Neural cell (in vitro differentiated cells): ENCODE data around the gene ROM1. TPM values are rescaled to one million over a fixed set of nuclear protein-coding genes. Genes with fewer than 3 reads are reported as not detected.

Experiments
- H2AFZ ChIP-seq: fragments of 200-600, 300-800 bp; sonication (generic), shearing (Covaris generic); 2 replicates; pipeline ENCODE4 v1.6.0; 2014; ENCODE audit warnings: low read depth, mild to moderate bottlenecking, antibody characterized with exemption, low read length, moderate library complexity
- H3F3A ChIP-seq: fragments of 200-600 bp; shearing (Covaris generic); 2 replicates; pipeline ENCODE4 v1.6.1; 2016; ENCODE audit warnings: mild to moderate bottlenecking, moderate library complexity, mixed read lengths, antibody characterized with exemption, low read length; ENCODE audit not compliant: insufficient read depth, poor library complexity, severe bottlenecking
- H3K27ac ChIP-seq: fragments of 200-600, 300-800 bp; sonication (generic), shearing (Covaris generic); 2 replicates; pipeline ENCODE4 v1.5.1; 2014; ENCODE audit warnings: mild to moderate bottlenecking, low read length, moderate library complexity
- H3K27me3 ChIP-seq: fragments of 300-800, 200-600 bp; sonication (generic), shearing (Covaris generic); 2 replicates; pipeline ENCODE4 v1.6.0; 2014; ENCODE audit warnings: mild to moderate bottlenecking, low read depth, low read length, moderate library complexity; ENCODE audit not compliant: insufficient read depth
- H3K36me3 ChIP-seq: fragments of 300-800, 200-600 bp; sonication (generic), shearing (Covaris generic); 2 replicates; pipeline ENCODE4 v1.5.1; 2014; ENCODE audit warnings: mild to moderate bottlenecking, antibody characterized with exemption, low read length, moderate library complexity; ENCODE audit not compliant: insufficient read depth
- H3K4me2 ChIP-seq: fragments of 300-800, 200-600 bp; sonication (generic), shearing (Covaris generic); 2 replicates; pipeline ENCODE4 v1.6.0; 2014; ENCODE audit warnings: mild to moderate bottlenecking, low read length
- H3K4me3 ChIP-seq: fragments of 300-800, 200-600 bp; sonication (generic), shearing (Covaris generic); 2 replicates; pipeline ENCODE4 v1.5.1; 2014; ENCODE audit warnings: mild to moderate bottlenecking, low read length, moderate library complexity
- H3K79me2 ChIP-seq: fragments of 200-600 bp; shearing (Covaris generic); replicated peaks from 2 replicates; pipeline ENCODE4 v1.6.0; 2014; ENCODE audit warnings: mild to moderate bottlenecking, low read length, moderate library complexity; ENCODE audit not compliant: insufficient read depth
- H3K9ac ChIP-seq: fragments of 300-800, 200-600 bp; sonication (generic), shearing (Covaris generic); 2 replicates; pipeline ENCODE4 v1.6.1; 2016; ENCODE audit warnings: mild to moderate bottlenecking, low read length, mixed read lengths
- H3K9me2 ChIP-seq: fragments of 200-600 bp; shearing (Covaris generic); 2 replicates; pipeline ENCODE4 v1.6.1; 2016; ENCODE audit warnings: mild to moderate bottlenecking, low read length, mixed read lengths; ENCODE audit not compliant: insufficient read depth
- H3K9me3 ChIP-seq: fragments of 200-600, 300-800 bp; sonication (generic), shearing (Covaris generic); 2 replicates; pipeline ENCODE4 v1.6.1; 2016; ENCODE audit warnings: mild to moderate bottlenecking, mixed run types, low read length, moderate library complexity, mixed read lengths
- H4K20me1 ChIP-seq: fragments of 200-600 bp; shearing (Covaris generic); 2 replicates; pipeline ENCODE4 v1.6.1; 2016; ENCODE audit warnings: mild to moderate bottlenecking, mixed run types; ENCODE audit not compliant: insufficient read depth
- CTCF ChIP-seq: fragments of 450-650 bp; IDR thresholded peaks from 2 replicates; pipeline ENCODE4 v1.5.1; 2014; ENCODE audit warnings: antibody characterized with exemption, mild to moderate bottlenecking, moderate library complexity; ENCODE audit not compliant: poor library complexity, severe bottlenecking
- EP300 ChIP-seq: fragments of 450-650 bp; conservative IDR thresholded peaks from 2 replicates; pipeline ENCODE4 v1.6.1; 2014; ENCODE audit warnings: antibody characterized with exemption, mild to moderate bottlenecking, moderate library complexity; ENCODE audit not compliant: poor library complexity, severe bottlenecking
- EZH2 ChIP-seq: fragments of 200-600, 300-800 bp; shearing (Covaris generic), sonication (generic); IDR thresholded peaks from 2 replicates; pipeline ENCODE4 v1.6.1; 2014; ENCODE audit warnings: antibody characterized with exemption, low read length, borderline replicate concordance, mild to moderate bottlenecking; ENCODE audit not compliant: insufficient read depth, poor library complexity, severe bottlenecking
- MXI1 ChIP-seq: fragments of 450-650 bp; conservative IDR thresholded peaks from 2 replicates; pipeline ENCODE4 v1.6.1; 2014; ENCODE audit warnings: antibody characterized with exemption, mild to moderate bottlenecking; ENCODE audit not compliant: poor library complexity, severe bottlenecking
- POLR2AphosphoS5 ChIP-seq: IDR thresholded peaks from 2 replicates; pipeline ENCODE4 v1.6.1; 2012
- RAD21 ChIP-seq: fragments of 450-650 bp; conservative IDR thresholded peaks from 2 replicates; pipeline ENCODE4 v1.6.1; 2014; ENCODE audit warnings: antibody characterized with exemption, mild to moderate bottlenecking, moderate library complexity
- SMC3 ChIP-seq: fragments of 450-650 bp; conservative IDR thresholded peaks from 2 replicates; pipeline ENCODE4 v1.6.1; 2014; ENCODE audit warnings: antibody characterized with exemption, mild to moderate bottlenecking, moderate library complexity; ENCODE audit not compliant: poor library complexity
- TAF1 ChIP-seq: IDR thresholded peaks from 2 replicates; pipeline ENCODE4 v1.6.1; 2012; ENCODE audit warnings: low read depth
- polyA plus RNA-seq: library from polyadenylated mRNA; depleted of rRNA; stranded (reverse); fragments of >200 nt; gene quantifications from 2 replicates; pipeline ENCODE4 v1.2.3, GENCODE V29; 2014
- TF ChIP-seq, protein P1 (sequence below): IDR thresholded peaks from 2 replicates; pipeline ENCODE4 v1.6.1; 2012; ENCODE audit warnings: borderline replicate concordance

The ROM1 gene
- polyA plus RNA-seq, 1 donor from 2014 or later, result 0.31 TPM

DNA sequence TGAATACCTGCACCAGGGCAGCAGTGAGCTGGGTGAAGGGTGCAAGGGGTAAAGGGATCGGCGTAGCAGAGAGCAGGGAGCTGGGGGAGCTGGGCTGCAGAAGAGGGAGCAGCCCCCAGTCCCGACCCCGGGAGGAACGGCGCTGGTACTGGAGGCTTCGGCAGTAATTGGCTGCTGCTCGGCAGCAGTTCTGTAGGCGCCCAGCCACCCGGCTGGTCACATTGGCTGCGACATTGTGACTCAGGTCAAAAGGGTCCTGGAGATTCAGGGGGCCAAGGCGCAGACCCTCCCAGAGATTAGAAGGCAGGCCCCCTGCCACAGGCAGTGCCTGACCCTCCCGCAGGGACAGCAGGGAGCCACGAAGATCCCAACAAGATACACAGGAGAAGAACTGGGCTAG is 37.2 kb upstream of the ROM1 start:
- Histone ChIP-seq H3F3A (no peaks in the 10 kb centered on the region), H3K27me3 (no peaks in the 10 kb centered on the region), H3K27ac (no peak overlapping the region), H3K79me2 (peaks cover 26% of the 10 kb centered on the region), H3K9ac (no peak overlapping the region), H3K9me3 (no peaks in the 10 kb centered on the region), H2AFZ (no peak overlapping the region), H3K4me3 (no peak overlapping the region), H4K20me1 (no peaks in the 10 kb centered on the region), H3K9me2 (no peaks in the 10 kb centered on the region), H3K4me2 (no peak overlapping the region), H3K36me3 (no peaks in the 10 kb centered on the region)
- no peak for TF ChIP-seq RAD21
- no peak for TF ChIP-seq MXI1
- no peak for TF ChIP-seq EZH2
- TF ChIP-seq EP300, result no peak
- TF ChIP-seq, protein P1, sequence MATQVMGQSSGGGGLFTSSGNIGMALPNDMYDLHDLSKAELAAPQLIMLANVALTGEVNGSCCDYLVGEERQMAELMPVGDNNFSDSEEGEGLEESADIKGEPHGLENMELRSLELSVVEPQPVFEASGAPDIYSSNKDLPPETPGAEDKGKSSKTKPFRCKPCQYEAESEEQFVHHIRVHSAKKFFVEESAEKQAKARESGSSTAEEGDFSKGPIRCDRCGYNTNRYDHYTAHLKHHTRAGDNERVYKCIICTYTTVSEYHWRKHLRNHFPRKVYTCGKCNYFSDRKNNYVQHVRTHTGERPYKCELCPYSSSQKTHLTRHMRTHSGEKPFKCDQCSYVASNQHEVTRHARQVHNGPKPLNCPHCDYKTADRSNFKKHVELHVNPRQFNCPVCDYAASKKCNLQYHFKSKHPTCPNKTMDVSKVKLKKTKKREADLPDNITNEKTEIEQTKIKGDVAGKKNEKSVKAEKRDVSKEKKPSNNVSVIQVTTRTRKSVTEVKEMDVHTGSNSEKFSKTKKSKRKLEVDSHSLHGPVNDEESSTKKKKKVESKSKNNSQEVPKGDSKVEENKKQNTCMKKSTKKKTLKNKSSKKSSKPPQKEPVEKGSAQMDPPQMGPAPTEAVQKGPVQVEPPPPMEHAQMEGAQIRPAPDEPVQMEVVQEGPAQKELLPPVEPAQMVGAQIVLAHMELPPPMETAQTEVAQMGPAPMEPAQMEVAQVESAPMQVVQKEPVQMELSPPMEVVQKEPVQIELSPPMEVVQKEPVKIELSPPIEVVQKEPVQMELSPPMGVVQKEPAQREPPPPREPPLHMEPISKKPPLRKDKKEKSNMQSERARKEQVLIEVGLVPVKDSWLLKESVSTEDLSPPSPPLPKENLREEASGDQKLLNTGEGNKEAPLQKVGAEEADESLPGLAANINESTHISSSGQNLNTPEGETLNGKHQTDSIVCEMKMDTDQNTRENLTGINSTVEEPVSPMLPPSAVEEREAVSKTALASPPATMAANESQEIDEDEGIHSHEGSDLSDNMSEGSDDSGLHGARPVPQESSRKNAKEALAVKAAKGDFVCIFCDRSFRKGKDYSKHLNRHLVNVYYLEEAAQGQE, result no peak
- TF ChIP-seq POLR2AphosphoS5, result no peak
- no peak for TF ChIP-seq SMC3
- TF ChIP-seq CTCF, result no peak
- TF ChIP-seq TAF1, result no peak

DNA sequence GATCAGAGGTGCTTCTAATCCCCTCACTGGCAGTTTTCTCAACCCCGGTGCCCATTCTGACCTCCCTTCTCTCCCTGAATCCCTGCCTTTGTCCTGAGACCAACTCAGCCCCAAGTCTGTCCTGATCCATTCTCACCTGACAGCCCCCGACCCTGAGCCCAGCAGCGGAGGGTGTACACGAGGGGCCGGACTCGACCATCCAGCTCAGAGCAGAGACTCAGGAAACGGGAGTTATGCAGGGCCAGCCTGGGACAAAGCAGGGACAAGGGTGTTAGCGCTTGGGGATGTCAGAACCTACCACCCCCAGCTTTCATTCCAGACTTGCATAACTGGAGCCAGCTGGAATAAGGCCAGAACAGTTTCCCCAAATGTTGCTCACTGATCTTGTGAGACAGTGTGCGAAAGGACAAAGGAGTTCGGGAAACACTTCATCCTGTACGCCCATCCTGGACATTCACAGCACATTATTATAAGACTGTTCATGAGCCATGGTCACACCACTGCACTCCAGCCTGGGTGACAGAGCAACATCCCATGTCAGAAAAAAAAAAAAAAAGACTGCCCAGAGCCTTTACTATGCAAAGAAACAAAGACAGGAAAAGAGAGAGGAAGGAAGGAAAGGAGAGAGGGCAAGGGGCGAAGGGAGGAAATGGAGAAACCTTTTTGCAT is 35.9 kb upstream of the ROM1 start:
- no peaks in the 10 kb centered on the region for H3K9me3 ChIP-seq
- no peak overlapping the region for H3K9ac ChIP-seq
- H3K27ac ChIP-seq, result no peak overlapping the region

More for the DNA sequence above, 35.9 kb upstream of the ROM1 start:
- Histone ChIP-seq H3K79me2 (peaks cover 14% of the 10 kb centered on the region), H4K20me1 (no peaks in the 10 kb centered on the region), H3F3A (no peaks in the 10 kb centered on the region), H3K36me3 (no peaks in the 10 kb centered on the region), H3K9me2 (no peaks in the 10 kb centered on the region), H3K4me3 (no peak overlapping the region), H2AFZ (no peak overlapping the region), H3K4me2 (no peak overlapping the region), H3K27me3 (no peaks in the 10 kb centered on the region)
- TF ChIP-seq, protein P1, result no peak
